Measurements from ENCODE around the gene CALML3.

CALML3 gene

GRCh38 chr10:5534880-5535856 is 10.4 kb downstream of the CALML3 start:
- no peak for TF ChIP-seq EGR1 (IDR thresholded peaks at IDR 0.05)
- no peak for TF ChIP-seq YY1 (IDR thresholded peaks at IDR 0.05; ENCODE audit: low read depth)
- no peak for TF ChIP-seq TEAD4 (IDR thresholded peaks at IDR 0.05)

GRCh38 chr10:5536486-5537081 is 11.8 kb downstream of the CALML3 start:
- no peak for TF ChIP-seq NFIC (IDR thresholded peaks at IDR 0.05)
- TF ChIP-seq EGR1 (IDR thresholded peaks at IDR 0.05) = no peak
- no peak for TF ChIP-seq CREB1 (IDR thresholded peaks at IDR 0.05; ENCODE audit: low read depth)
- TF ChIP-seq, protein P1, sequence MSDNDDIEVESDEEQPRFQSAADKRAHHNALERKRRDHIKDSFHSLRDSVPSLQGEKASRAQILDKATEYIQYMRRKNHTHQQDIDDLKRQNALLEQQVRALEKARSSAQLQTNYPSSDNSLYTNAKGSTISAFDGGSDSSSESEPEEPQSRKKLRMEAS (IDR thresholded peaks at IDR 0.05) = no peak
- no peak for TF ChIP-seq EP300 (IDR thresholded peaks at IDR 0.05; ENCODE audit: borderline replicate concordance)
- no peak for TF ChIP-seq YY1 (IDR thresholded peaks at IDR 0.05; ENCODE audit: low read depth)
- TF ChIP-seq, protein P2, sequence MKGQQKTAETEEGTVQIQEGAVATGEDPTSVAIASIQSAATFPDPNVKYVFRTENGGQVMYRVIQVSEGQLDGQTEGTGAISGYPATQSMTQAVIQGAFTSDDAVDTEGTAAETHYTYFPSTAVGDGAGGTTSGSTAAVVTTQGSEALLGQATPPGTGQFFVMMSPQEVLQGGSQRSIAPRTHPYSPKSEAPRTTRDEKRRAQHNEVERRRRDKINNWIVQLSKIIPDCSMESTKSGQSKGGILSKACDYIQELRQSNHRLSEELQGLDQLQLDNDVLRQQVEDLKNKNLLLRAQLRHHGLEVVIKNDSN (IDR thresholded peaks at IDR 0.05) = no peak
- no peak for TF ChIP-seq ZBTB7A (IDR thresholded peaks at IDR 0.05; ENCODE audit: low read depth)
- TF ChIP-seq TCF12 (IDR thresholded peaks at IDR 0.05; ENCODE audit: low read depth) = no peak
- no peak for TF ChIP-seq TAF1 (IDR thresholded peaks at IDR 0.05; ENCODE audit: low read depth)
- TF ChIP-seq RAD21 (IDR thresholded peaks at IDR 0.05; ENCODE audit: low read depth) = no peak
- TF ChIP-seq CEBPB (IDR thresholded peaks at IDR 0.05) = no peak
- TF ChIP-seq FOXM1 (IDR thresholded peaks at IDR 0.05; ENCODE audit: borderline replicate concordance, low read depth) = no peak
- TF ChIP-seq REST (IDR thresholded peaks at IDR 0.05; ENCODE audit: low read depth) = no peak
- TF ChIP-seq TEAD4 (IDR thresholded peaks at IDR 0.05) = no peak

- TF ChIP-seq REST (IDR thresholded peaks at IDR 0.05; ENCODE audit: low read depth) (no peak), EP300 (IDR thresholded peaks at IDR 0.05; ENCODE audit: borderline replicate concordance) (no peak), TEAD4 (IDR thresholded peaks at IDR 0.05) (no peak), CREB1 (IDR thresholded peaks at IDR 0.05; ENCODE audit: low read depth) (no peak)
- TF ChIP-seq, protein P1 (IDR thresholded peaks at IDR 0.05) = no peak
These were observed 12.9 kb downstream of the CALML3 start for GRCh38 chr10:5537684-5538083.

DNA sequence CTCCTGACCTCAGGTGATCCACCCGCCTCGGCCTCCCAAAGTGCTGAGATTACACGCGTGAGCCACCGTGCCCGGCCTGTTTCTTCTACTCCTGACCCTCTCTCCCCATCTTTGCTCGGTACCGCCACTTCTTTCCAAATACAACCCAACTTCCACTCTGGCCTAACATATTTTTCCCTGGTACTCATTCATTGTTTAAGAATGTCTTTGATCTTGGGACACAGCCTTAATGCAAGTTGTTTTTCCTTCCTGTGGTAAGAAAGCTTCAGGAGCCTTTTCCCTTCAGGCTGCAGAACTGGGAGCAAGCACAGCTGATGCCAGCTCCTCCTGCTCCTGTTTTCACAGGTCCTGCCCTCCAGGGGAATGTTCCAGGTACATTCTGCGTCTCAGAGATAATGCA is 13.7 kb downstream of the CALML3 start:
- TF ChIP-seq FOXM1 (IDR thresholded peaks at IDR 0.05; ENCODE audit: borderline replicate concordance, low read depth) = no peak
- no peak for TF ChIP-seq TEAD4 (IDR thresholded peaks at IDR 0.05)
- no peak for TF ChIP-seq CREB1 (IDR thresholded peaks at IDR 0.05; ENCODE audit: low read depth)
- no peak for TF ChIP-seq ZBTB7A (IDR thresholded peaks at IDR 0.05; ENCODE audit: low read depth)
- TF ChIP-seq NFIC (IDR thresholded peaks at IDR 0.05) = no peak
- TF ChIP-seq, protein P1 (IDR thresholded peaks at IDR 0.05) = no peak
- no peak for TF ChIP-seq TAF1 (IDR thresholded peaks at IDR 0.05; ENCODE audit: low read depth)
- no peak for TF ChIP-seq RAD21 (IDR thresholded peaks at IDR 0.05; ENCODE audit: low read depth)
- TF ChIP-seq YY1 (IDR thresholded peaks at IDR 0.05; ENCODE audit: low read depth) = no peak
- no peak for TF ChIP-seq EGR1 (IDR thresholded peaks at IDR 0.05)

- no peak for TF ChIP-seq RAD21 (IDR thresholded peaks at IDR 0.05; ENCODE audit: low read depth)
These were observed 14.3 kb downstream of the CALML3 start for GRCh38 chr10:5538892-5539651.

GRCh38 chr10:5540080-5540479 is 15.3 kb downstream of the CALML3 start:
- no peak for TF ChIP-seq TCF12 (IDR thresholded peaks at IDR 0.05; ENCODE audit: low read depth)
- TF ChIP-seq ZBTB7A (IDR thresholded peaks at IDR 0.05; ENCODE audit: low read depth) = no peak
- TF ChIP-seq, protein P1 (IDR thresholded peaks at IDR 0.05) = no peak
- no peak for TF ChIP-seq NFIC (IDR thresholded peaks at IDR 0.05)
- no peak for TF ChIP-seq FOXM1 (IDR thresholded peaks at IDR 0.05; ENCODE audit: borderline replicate concordance, low read depth)
- TF ChIP-seq, protein P2 (IDR thresholded peaks at IDR 0.05) = no peak
- TF ChIP-seq TEAD4 (IDR thresholded peaks at IDR 0.05) = no peak
- TF ChIP-seq EGR1 (IDR thresholded peaks at IDR 0.05) = no peak
- TF ChIP-seq YY1 (IDR thresholded peaks at IDR 0.05; ENCODE audit: low read depth) = no peak
- no peak for TF ChIP-seq CEBPB (IDR thresholded peaks at IDR 0.05)
- no peak for TF ChIP-seq CREB1 (IDR thresholded peaks at IDR 0.05; ENCODE audit: low read depth)
- TF ChIP-seq REST (IDR thresholded peaks at IDR 0.05; ENCODE audit: low read depth) = no peak
- no peak for TF ChIP-seq RAD21 (IDR thresholded peaks at IDR 0.05; ENCODE audit: low read depth)
- no peak for TF ChIP-seq TAF1 (IDR thresholded peaks at IDR 0.05; ENCODE audit: low read depth)
- no peak for TF ChIP-seq EP300 (IDR thresholded peaks at IDR 0.05; ENCODE audit: borderline replicate concordance)

All from Ishikawa (cell line).